GM19455 (cell line): Measurements from ENCODE around the gene ANTXR1.
A peak's percentile ranks its signal among the peaks of the same experiment; 100 is the strongest.

ENCODE experiments used
- ATAC-seq: cut with Tn5 transposase; IDR thresholded peaks from one replicate; pipeline ENCODE4 v1.9.1; 2021; ENCODE audit not compliant: unreplicated experiment

The ANTXR1 gene

GRCh38 chr2:69031466-69031865 lies 18.5 kb downstream of the ANTXR1 start:
- ATAC-seq = no peak

- ATAC-seq = no peak
These were observed 19.4 kb downstream of the ANTXR1 start for GRCh38 chr2:69032336-69032735.

- no peak for ATAC-seq
These were observed 20.6 kb downstream of the ANTXR1 start for GRCh38 chr2:69033461-69034095.

- no peak for ATAC-seq
These were observed 21.1 kb downstream of the ANTXR1 start for GRCh38 chr2:69034122-69034521.

- no peak for ATAC-seq
These were observed 21.9 kb downstream of the ANTXR1 start for GRCh38 chr2:69034845-69035244.

GRCh38 chr2:69036926-69037325 lies 23.9 kb downstream of the ANTXR1 start:
- ATAC-seq = no peak

GRCh38 chr2:69041214-69041613 lies 28.2 kb downstream of the ANTXR1 start:
- no peak for ATAC-seq

- no peak for ATAC-seq
These were observed 30.9 kb downstream of the ANTXR1 start for GRCh38 chr2:69043736-69044400.

GRCh38 chr2:69046221-69046662 lies 33.3 kb downstream of the ANTXR1 start:
- no peak for ATAC-seq

- no peak for ATAC-seq
These were observed 34.7 kb downstream of the ANTXR1 start for GRCh38 chr2:69047625-69048145.

- no peak for ATAC-seq
These were observed 37.8 kb downstream of the ANTXR1 start for GRCh38 chr2:69050802-69051201.

- ATAC-seq = no peak
These were observed 40.5 kb downstream of the ANTXR1 start for GRCh38 chr2:69053416-69053965.

- peak; percentile 50 for ATAC-seq
These were observed 41.5 kb downstream of the ANTXR1 start for GRCh38 chr2:69054431-69054830.

GRCh38 chr2:69055688-69056470 lies 42.9 kb downstream of the ANTXR1 start:
- ATAC-seq = no peak

GRCh38 chr2:69057660-69058059 lies 44.7 kb downstream of the ANTXR1 start:
- no peak for ATAC-seq

GRCh38 chr2:69059731-69060290 lies 46.8 kb downstream of the ANTXR1 start:
- no peak for ATAC-seq

- ATAC-seq = no peak
These were observed 48.0 kb downstream of the ANTXR1 start for GRCh38 chr2:69060938-69061501.

GRCh38 chr2:69061525-69061924 lies 48.5 kb downstream of the ANTXR1 start:
- no peak for ATAC-seq

GRCh38 chr2:69062307-69062962 lies 49.5 kb downstream of the ANTXR1 start:
- ATAC-seq = no peak

GRCh38 chr2:69065735-69066336 lies 52.9 kb downstream of the ANTXR1 start:
- no peak for ATAC-seq
